ENCODE data around the gene USP24.
A peak's percentile ranks its signal among the peaks of the same experiment; 100 is the strongest.
"Not testable (repeated sequence)": the region's sequence is repeated elsewhere in the genome, so short reads cannot be mapped to it uniquely, and the experiment has no call there.

USP24 gene

GRCh38 chr1:55197099-55197498 is 18.1 kb downstream of the USP24 start:
- no peak for DNase-seq

GRCh38 chr1:55196433-55197035 is 18.6 kb downstream of the USP24 start:
- DNase-seq: no peak

GRCh38 chr1:55195521-55196233 is 19.5 kb downstream of the USP24 start:
- no peak for DNase-seq

GRCh38 chr1:55194851-55195250 is 20.3 kb downstream of the USP24 start:
- no peak for DNase-seq

- peak in 1 of 2 experiments; percentile 39 for DNase-seq
Observed at GRCh38 chr1:55192093-55192492, 23.1 kb downstream of the USP24 start.

- not testable (repeated sequence) for DNase-seq
Observed at GRCh38 chr1:55191219-55191952, 23.8 kb downstream of the USP24 start.

- no peak for DNase-seq
Observed at GRCh38 chr1:55190109-55190508, 25.1 kb downstream of the USP24 start.

GRCh38 chr1:55188909-55189308 is 26.3 kb downstream of the USP24 start:
- DNase-seq: no peak

GRCh38 chr1:55185832-55186231 is 29.3 kb downstream of the USP24 start:
- no peak for DNase-seq

- DNase-seq: no peak
Observed at GRCh38 chr1:55184859-55185258, 30.3 kb downstream of the USP24 start.

GRCh38 chr1:55181666-55182065 is 33.5 kb downstream of the USP24 start:
- DNase-seq: no peak

- no peak for DNase-seq
Observed at GRCh38 chr1:55180075-55180670, 35.0 kb downstream of the USP24 start.

GRCh38 chr1:55179177-55179835 is 35.9 kb downstream of the USP24 start:
- DNase-seq: no peak

GRCh38 chr1:55172687-55173086 is 42.5 kb downstream of the USP24 start:
- DNase-seq: no peak

- no peak for DNase-seq
Observed at GRCh38 chr1:55172272-55172671, 42.9 kb downstream of the USP24 start.

- DNase-seq: no peak
Observed at GRCh38 chr1:55171694-55172093, 43.5 kb downstream of the USP24 start.

GRCh38 chr1:55170426-55170825 is 44.7 kb downstream of the USP24 start:
- no peak for DNase-seq

- no peak for DNase-seq
Observed at GRCh38 chr1:55169126-55169525, 46.0 kb downstream of the USP24 start.

GRCh38 chr1:55168353-55168752 is 46.8 kb downstream of the USP24 start:
- DNase-seq: no peak

GRCh38 chr1:55167224-55167871 is 47.8 kb downstream of the USP24 start:
- no peak for DNase-seq

GRCh38 chr1:55164906-55165305 is 50.3 kb downstream of the USP24 start:
- no peak for DNase-seq

GRCh38 chr1:55159571-55159970 is 55.6 kb downstream of the USP24 start:
- no peak for DNase-seq

- no peak for DNase-seq
Observed at GRCh38 chr1:55156608-55157007, 58.6 kb downstream of the USP24 start.

All from NCI-H2081 (cell line).